ENCODE measurements around the gene HMGXB3.
A peak's percentile ranks its signal among the peaks of the same experiment; 100 is the strongest.

HMGXB3 gene

DNA sequence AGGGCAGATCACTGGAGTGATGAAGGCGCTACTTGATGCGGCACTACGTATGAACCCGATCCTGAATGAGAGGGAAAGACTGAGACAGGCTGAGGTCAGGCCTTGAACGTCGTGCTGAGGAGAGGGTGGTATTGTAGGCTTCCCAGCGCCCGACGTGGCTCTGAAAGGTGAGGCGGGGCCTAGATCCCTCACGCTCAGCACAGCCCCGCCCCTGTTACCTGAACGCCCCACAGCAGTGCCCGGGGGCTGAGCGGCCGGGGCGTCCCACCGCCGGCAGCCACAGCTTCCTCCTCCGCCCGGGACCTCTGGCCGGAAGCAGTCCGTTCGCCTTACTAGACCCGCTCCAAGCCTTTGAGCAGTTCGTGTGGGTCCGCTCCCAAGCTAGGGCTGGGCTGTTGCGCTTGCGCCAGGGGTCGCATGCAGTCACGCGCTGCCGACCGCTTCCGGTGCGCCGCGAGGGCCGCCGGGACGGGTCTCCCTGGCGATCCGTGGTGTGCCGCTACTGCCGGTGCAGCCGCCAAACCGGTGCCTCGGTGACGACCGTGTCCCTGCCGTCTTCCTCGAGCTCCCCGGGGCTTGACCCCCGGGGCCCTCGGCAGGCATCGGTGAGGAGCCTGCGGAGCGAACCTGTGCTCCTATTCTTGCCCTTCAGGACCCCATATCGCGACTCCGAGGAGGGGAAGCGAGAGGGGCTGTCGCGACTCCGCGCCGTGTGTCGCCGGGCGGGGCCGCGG lies at the start of gene HMGXB3, which contains the start of gene TIGD6:
HMGXB3 (plus strand) TSS at position 484 of the 734 bp plus-strand sequence. CDS start 4,114 bp downstream, outside the sequence.
TIGD6 (minus strand) TSS at position 399 of the 734 bp plus-strand sequence. CDS start 4,306 bp downstream, outside the sequence.
- DNase-seq (ENCODE audit: low spot score) = peak; percentile 97

DNA sequence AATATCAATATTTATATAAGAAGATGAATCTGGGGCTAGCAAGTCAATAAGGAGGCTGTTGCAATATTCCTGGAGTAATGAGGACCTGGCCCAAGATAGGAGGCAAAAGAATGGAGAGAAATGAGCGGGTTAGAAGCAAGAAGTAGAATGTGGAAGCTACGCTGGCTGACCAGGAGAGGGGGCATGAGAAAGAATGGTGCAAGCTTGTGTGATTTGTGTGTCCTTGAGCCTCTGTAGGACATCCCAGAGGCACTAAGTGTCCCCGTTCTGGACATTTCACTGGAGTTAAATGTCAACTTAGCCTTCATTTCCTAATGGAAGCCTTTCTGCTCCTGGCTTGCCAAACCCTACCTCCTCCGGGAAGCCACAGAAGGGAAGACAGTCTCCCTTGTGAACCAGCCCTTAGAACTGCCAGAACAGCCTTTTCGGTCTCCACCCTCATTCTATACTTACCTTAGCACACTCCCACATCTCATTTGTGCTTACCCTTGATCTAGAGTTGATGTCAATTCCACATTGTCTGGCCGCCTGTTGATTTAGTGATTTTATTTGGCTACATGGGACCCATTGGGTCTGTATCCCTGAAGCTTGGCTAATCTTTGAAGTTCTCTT lies 49.3 kb upstream of the HMGXB3 start:
- no peak for DNase-seq (ENCODE audit: low spot score)

GRCh38 chr5:149953436-149954121 lies 47.0 kb upstream of the HMGXB3 start:
- DNase-seq (ENCODE audit: low spot score) = no peak

DNA sequence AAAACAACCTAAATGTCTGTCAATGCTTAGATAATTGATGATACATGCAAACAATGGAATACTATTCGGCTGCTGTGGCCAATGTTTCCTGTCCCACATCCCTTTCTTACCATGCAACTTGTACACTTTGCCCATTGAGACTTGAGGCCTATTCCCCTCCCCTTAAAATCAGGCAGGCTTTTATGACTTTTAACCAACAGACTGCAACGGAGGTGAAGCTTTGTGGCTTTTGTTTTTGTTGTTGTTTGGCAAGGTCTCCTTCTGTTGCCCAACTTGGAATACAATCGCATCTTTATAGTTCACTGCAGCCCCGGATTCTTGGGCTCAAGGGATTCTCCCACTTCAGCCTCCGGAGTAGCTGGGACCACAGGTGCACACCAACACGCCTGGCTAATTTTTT lies 45.7 kb upstream of the HMGXB3 start:
- no peak for DNase-seq (ENCODE audit: low spot score)

GRCh38 chr5:149956685-149957084 lies 43.9 kb upstream of the HMGXB3 start:
- no peak for DNase-seq (ENCODE audit: low spot score)

GRCh38 chr5:149957855-149958254 lies 42.7 kb upstream of the HMGXB3 start:
- peak; percentile 99 for DNase-seq (ENCODE audit: low spot score)

DNA sequence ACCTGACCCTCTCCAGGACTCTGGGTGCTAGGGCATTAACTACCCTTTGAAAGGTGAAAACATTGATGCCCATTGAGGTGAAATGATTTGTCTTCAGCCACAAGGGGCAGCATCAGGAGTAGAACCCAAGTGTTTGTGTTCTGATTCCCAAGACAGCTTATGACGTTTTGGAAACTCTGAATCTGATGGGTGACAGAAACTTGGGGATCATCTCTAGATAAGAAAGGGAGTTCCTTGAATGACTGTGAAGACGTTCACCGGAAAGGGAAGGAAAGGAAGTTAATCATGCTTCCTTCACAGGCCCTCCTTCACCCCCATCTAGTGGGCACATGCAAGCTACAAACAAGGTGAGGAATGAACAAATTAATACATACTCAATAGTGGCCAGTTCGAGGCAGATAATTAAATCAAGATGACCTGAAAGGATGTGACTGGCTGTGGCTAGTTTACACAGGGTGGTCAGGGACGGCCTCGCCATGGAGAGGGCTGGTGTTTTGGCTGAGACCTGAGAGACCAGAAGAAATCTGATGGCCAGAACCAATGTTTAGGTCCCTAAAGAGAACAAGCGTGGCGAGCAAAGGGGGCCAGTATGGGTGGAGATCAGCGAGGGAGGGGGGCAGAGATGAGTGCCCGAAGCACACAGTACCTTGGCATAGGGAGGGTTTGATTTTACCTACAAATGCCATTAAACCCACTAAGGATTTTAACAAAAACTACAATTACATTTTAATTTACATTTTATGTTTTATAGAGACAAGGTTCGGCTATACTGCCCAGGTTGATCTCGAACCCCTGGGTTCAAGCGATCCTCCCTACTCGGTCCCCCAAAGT lies 40.9 kb upstream of the HMGXB3 start:
- peak; percentile 83 for DNase-seq (ENCODE audit: low spot score)

DNA sequence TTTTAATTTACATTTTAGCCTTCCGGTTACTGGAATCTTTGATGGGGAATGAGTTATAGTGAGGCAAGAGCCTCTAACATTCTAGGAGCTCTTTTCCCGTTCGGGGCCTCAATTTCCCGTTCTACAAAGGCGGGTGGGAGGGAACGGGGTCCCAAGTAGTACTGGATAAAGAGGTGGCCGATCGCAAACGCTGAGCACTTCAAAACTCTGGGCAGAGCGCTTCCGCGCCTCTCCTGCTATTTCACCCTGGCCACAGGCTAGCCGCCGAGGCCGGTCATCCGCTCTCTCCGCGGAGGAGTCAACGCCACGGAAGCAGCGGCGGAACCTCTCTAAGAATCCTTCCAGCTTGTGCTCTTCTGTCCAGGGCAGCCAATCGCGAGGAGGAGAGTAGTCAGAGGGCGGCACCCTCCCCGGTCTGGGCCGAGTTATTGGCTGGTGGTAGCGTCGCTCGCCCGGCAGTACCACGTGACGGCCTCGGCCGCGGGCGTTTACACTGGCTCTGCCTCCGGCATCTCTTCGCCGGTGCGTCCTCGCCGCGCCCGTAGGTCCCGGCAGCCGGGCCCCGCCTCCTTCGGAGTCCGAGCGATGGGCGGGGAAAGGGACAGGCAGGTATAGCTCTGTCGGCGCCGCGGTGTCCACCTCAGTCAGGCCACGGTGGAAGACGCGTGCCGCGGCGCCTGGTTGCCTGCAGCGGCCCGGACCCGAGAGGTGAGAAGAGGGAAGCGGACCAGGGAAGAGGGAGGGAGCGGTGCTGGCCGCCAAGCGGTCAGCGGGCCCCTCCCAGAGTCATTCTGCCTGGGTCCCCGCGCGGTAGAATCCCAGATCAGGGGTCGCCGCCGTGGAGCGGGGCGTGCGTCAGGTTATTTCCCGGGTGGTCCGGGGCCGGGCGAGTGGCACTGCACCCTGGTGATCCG lies 40.0 kb upstream of the HMGXB3 start, which contains the start of gene SLC26A2:
SLC26A2 (plus strand) TSS at position 487 of the 914 bp plus-strand sequence. CDS start 16,895 bp downstream, outside the sequence.
- DNase-seq (ENCODE audit: low spot score) = peak; percentile 99

DNA sequence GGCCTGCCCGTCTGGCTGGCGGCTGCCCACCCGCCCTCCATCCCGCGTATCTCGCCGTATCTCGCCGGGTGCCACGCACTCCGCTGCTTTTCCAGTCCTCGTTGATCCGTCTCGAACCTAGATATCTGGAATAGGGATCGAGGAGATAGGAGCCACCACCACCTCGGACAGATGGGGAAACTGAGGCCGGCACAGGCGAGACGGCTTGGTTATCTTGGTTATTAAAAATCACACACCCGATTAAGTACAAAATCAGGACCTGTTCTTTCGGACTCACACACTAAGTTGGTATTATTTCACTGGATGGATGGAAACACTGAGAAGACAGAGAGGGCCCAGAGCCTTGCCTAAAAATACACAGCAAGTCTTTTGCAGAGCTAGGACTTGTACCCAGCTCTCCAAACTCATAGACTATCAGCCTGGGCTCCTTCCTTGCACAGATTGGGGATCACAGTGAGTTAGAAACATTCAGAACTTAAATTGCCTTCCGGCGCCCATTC lies 39.3 kb upstream of the HMGXB3 start:
- no peak for DNase-seq (ENCODE audit: low spot score)

DNA sequence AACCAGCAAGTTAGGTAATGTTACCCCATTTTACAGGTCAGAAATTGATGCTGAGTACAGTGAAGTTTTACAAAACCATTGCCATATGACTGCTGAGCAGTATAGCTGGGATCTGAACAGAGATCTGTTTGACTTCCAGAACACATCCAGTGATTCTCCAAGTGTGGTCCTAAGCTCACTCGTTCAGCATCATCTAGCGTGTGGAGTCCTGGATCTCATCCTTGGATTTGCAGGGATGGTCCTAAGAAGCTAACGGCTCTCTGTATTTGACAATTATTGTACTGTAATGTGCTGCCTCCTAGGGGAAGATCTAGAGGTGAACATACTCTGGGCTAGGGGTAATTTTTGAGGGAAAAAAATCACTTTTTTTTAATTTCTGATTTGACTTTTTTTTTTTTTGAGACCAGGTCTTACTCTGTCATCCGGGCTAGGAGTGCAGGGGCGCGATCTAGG lies 38.6 kb upstream of the HMGXB3 start:
- DNase-seq (ENCODE audit: low spot score) = peak; percentile 57

DNA sequence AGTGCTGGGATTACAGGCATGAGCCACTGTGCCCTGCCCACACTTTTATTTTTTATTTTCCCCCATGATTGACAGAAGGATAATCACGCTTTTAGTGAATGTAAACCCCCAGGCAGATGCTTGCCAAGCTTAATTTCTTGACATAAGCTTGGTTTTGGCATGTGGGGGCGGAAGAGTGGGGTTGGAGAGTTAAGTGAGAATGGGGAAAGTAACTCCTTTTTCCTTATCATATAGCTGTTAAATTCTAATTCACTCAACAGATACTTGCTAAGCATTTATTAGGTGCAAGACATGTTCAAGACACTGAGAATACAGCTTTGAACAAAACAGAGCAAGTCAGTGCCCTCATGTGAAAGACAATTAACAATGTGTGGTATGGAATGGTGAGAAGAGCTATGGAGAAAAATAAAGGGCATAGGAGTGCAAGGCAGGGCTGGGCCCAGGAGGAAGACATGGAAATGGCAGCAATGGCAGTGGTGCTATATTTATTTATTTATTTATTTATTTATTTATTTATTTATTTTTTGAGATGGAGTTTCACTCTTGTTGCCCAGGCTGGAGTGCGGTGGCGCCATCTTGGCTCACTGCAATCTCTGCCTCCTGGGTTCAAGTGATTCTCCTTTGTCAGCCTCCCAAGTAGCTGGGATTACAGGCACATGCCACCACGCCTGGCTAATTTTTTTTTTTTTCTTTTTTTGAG lies 37.8 kb upstream of the HMGXB3 start:
- no peak for DNase-seq (ENCODE audit: low spot score)

GRCh38 chr5:149963729-149964128 lies 36.8 kb upstream of the HMGXB3 start:
- DNase-seq (ENCODE audit: low spot score) = no peak

GRCh38 chr5:149966946-149967345 lies 33.6 kb upstream of the HMGXB3 start:
- no peak for DNase-seq (ENCODE audit: low spot score)

DNA sequence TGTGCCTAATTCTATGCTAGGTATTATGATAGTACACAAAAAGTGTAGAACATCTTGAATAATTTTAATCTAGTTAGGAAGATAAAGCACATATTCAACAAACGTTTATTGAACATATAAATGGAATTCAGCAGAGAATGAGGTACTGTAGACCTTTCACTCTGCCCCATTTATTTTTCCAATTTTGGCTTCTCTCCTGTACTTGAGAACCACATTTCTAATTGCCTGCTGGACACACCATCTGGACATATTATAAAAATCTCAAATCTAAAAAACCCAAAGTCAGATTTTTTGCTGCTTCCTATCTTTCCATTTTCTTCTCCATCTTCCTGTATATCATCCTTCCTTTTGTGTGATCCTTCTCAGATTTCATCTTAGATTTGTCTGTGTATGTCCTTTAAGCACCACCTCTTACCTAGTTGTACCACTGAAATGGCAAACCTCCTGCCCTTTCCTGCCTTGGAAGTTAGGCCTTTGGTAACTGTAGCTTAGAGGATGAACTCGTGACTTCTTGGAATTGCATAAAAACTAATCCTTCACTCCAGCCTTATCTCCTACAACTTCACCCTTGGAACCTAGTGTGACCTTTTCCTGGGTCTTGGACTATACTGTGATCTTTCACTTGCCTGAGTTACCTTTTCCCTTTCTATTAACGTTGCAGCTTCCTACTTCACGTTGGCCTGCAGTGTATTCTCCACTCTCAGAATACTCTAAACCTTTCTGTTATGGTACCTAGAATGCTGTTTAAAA lies 31.2 kb upstream of the HMGXB3 start:
- no peak for DNase-seq (ENCODE audit: low spot score)

- no peak for DNase-seq (ENCODE audit: low spot score)
Measured at GRCh38 chr5:149975409-149975808, 25.1 kb upstream of the HMGXB3 start.

DNA sequence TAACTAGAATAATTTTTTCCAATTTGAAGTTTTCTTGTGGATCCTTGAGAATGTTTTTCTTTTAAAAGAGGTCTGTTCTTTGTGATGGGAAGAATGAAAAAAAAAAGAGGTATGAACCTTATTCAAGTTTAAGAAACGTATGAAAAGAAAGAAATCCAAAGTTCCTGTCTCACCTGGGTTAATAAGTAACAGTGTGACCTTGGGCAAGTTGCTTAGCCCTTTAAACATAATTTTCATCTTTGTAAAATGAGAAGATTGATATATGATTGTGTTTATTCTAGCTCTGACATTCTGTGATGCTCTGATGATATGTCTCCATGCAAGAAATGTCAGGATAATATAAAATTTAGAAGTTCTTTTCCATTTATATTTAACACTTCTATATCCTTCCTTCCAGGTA lies 20.6 kb upstream of the HMGXB3 start:
- no peak for DNase-seq (ENCODE audit: low spot score)

DNA sequence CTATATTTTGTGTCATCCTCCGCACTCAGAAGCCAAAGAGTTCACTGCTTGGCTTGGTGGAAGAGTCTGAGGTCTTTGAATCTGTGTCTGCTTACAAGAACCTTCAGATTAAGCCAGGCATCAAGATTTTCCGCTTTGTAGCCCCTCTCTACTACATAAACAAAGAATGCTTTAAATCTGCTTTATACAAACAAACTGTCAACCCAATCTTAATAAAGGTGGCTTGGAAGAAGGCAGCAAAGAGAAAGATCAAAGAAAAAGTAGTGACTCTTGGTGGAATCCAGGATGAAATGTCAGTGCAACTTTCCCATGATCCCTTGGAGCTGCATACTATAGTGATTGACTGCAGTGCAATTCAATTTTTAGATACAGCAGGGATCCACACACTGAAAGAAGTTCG lies 19.3 kb upstream of the HMGXB3 start:
- DNase-seq (ENCODE audit: low spot score) = no peak

- no peak for DNase-seq (ENCODE audit: low spot score)
Measured at GRCh38 chr5:149982505-149982904, 18.0 kb upstream of the HMGXB3 start.

GRCh38 chr5:149988126-149988525 lies 12.4 kb upstream of the HMGXB3 start:
- no peak for DNase-seq (ENCODE audit: low spot score)
